ENCODE data around the gene SYNE1. TPM values are rescaled to one million over a fixed set of nuclear protein-coding genes. Genes with fewer than 3 reads are reported as not detected.

The SYNE1 gene
- total and polyA plus RNA-seq, 7 donors: 7.2 to 203 (median 86.4) TPM

DNA sequence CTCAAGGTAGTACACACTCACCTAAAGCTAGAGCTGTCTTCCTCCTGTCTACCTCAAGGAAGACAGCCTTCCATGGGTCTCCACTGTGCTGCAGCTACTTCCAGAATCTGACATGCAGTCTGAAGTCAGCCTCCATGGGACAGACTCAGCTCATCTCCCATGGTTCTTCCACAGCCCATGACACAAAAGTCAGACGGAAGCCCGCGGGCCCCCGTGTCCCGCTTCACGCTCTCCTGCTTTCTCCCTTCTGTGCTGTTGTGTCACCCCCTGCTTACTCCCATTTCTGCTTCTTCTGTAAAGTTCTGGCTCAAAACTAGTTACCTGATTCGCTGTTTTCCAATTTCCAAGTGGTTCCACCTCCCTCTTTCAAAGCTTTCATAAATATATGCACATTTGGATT, 184.5 kb downstream of the SYNE1 start:
- Histone ChIP-seq H3K27ac (no peak overlapping the region), H3K4me3 (no peak overlapping the region), H3K27me3 (no peaks in the 10 kb centered on the region), H3K9me3 (no peaks in the 10 kb centered on the region), H3K36me3 (peaks cover 0 to 6% (median 0%) of the 10 kb centered on the region in 4 donors), H3K4me1 (no peaks in the 10 kb centered on the region)
- TF ChIP-seq CTCF (IDR thresholded peaks at IDR 0.05) (no peak), EP300 (IDR thresholded peaks at IDR 0.05) (no peak), POLR2AphosphoS5 (IDR thresholded peaks at IDR 0.05) (no peak), POLR2A (IDR thresholded peaks at IDR 0.05) (no peak)
- WGBS, 2 donors: 93% methylated on average over 7 of the region's 7 CpGs
- intact Hi-C loops (cut with DNase I): no loop called here
- no peak for DNase-seq

DNA sequence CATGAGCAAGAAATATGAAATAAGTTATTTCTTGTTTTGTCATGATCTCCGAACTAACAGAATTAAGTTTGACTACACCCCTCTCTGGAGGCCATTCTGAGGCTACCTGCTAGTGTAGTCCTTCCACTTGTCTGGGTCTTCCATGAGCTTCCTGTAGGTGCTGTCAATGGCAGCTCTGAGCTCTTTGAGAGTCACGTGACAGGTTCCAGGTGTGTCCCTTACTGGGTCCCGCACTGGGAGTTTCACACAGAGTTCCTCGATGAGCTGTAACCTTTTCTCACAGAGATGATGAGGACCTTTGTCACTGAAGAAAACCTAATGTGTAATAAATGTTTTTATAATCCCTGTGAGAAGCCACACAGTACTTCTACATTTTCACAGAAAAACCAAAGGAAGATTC, 186.6 kb downstream of the SYNE1 start:
- Histone ChIP-seq H3K36me3 (peaks cover 0 to 5% (median 0%) of the 10 kb centered on the region in 4 donors), H3K9me3 (no peaks in the 10 kb centered on the region), H3K27me3 (no peaks in the 10 kb centered on the region), H3K27ac (no peak overlapping the region), H3K4me1 (no peaks in the 10 kb centered on the region), H3K4me3 (no peak overlapping the region)
- intact Hi-C loops (cut with DNase I): no loop called here
- no peak for DNase-seq
- TF ChIP-seq EP300 (IDR thresholded peaks at IDR 0.05) (no peak), POLR2A (IDR thresholded peaks at IDR 0.05) (no peak), POLR2AphosphoS5 (IDR thresholded peaks at IDR 0.05) (no peak), CTCF (IDR thresholded peaks at IDR 0.05) (no peak)
- 85 to 93% methylated on average over 4 of the region's 4 CpGs for WGBS, 2 donors

- Histone ChIP-seq H3K27me3 (no peaks in the 10 kb centered on the region), H3K27ac (no peak overlapping the region), H3K4me3 (no peak overlapping the region), H3K36me3 (peaks cover 0 to 5% (median 0%) of the 10 kb centered on the region in 4 donors), H3K9me3 (no peaks in the 10 kb centered on the region), H3K4me1 (no peaks in the 10 kb centered on the region)
- intact Hi-C loops (cut with DNase I): no loop called here
- WGBS, 2 donors: 82 to 87% methylated on average over 15 of the region's 15 CpGs
- TF ChIP-seq POLR2AphosphoS5 (IDR thresholded peaks at IDR 0.05) (no peak), EP300 (IDR thresholded peaks at IDR 0.05) (no peak), POLR2A (IDR thresholded peaks at IDR 0.05) (no peak), CTCF (IDR thresholded peaks at IDR 0.05) (no peak)
- DNase-seq: no peak
These were observed 195.3 kb downstream of the SYNE1 start for GRCh38 chr6:152441902-152442301.

DNA sequence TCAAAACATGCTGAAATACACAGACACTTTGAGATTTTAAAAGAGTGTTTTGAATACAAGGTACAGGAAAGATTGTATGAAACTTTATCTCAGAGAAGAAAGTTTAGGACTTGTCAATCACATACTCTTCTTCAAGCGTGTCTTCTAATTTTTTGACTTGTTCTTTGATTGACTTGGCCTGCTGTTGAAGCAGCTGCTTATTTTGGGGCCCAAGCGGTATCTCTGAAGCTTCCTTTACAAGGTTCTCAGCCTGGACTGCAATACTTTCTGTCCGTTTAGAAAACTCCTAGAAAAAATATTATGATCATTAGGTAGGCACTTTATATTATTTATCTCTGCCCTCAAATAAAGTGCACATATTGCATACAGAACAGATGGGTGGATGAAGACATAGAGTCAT, 201.3 kb downstream of the SYNE1 start:
- TF ChIP-seq CTCF (IDR thresholded peaks at IDR 0.05) (no peak), POLR2A (IDR thresholded peaks at IDR 0.05) (no peak), POLR2AphosphoS5 (IDR thresholded peaks at IDR 0.05) (no peak), EP300 (IDR thresholded peaks at IDR 0.05) (no peak)
- no peaks in the 10 kb centered on the region for H3K36me3 ChIP-seq

DNA sequence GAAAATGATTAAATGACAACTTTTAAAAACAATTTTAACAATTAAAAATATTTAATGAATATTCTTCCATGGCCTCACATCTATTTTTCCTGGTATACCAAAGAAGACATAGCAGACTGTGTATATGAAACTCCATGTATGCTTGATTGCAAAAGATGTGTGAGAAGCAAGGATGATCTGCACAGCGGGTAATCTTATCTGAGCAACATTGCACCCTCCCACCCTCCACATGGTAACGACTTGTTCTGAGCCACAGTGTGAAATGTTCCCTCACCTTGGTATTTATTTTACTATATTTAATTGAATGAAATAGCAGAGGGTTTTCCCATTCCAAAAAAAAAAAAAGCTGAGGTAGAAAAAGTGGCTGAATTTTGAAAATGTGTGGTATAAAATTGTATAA, 204.4 kb downstream of the SYNE1 start:
- WGBS, 2 donors: 58 to 69% methylated on average over 2 of the region's 2 CpGs
- H3K4me1 ChIP-seq: peaks cover 0 to 11% (median 3%) of the 10 kb centered on the region in 4 donors
- H3K27me3 ChIP-seq: no peaks in the 10 kb centered on the region
- no peak for DNase-seq
- no peaks in the 10 kb centered on the region for H3K36me3 ChIP-seq
- H3K27ac ChIP-seq: no peak overlapping the region
- TF ChIP-seq POLR2A (IDR thresholded peaks at IDR 0.05) (no peak), EP300 (IDR thresholded peaks at IDR 0.05) (no peak), CTCF (IDR thresholded peaks at IDR 0.05) (no peak), POLR2AphosphoS5 (IDR thresholded peaks at IDR 0.05) (no peak)
- no peaks in the 10 kb centered on the region for H3K9me3 ChIP-seq
- H3K4me3 ChIP-seq: no peak overlapping the region
- intact Hi-C loops (cut with DNase I): no loop called here

More for the DNA sequence above, 201.3 kb downstream of the SYNE1 start:
- no peak overlapping the region for H3K27ac ChIP-seq
- H3K27me3 ChIP-seq: no peaks in the 10 kb centered on the region
- WGBS, 2 donors: 81 to 88% methylated on average over 3 of the region's 3 CpGs
- H3K4me3 ChIP-seq: no peak overlapping the region
- no peak for DNase-seq
- H3K4me1 ChIP-seq: no peaks in the 10 kb centered on the region
- H3K9me3 ChIP-seq: no peaks in the 10 kb centered on the region
- intact Hi-C loops (cut with DNase I): no loop called here

All from sigmoid colon (tissue), 7 donors.